Liver (tissue), 2 donors: Measurements from ENCODE around the gene SCN1A.

Experiments used
- TF ChIP-seq, protein P1 (sequence below): fragments of 150-350 bp; IDR thresholded peaks from 2 replicates; pipeline ENCODE4 v1.5.1; 2017; ENCODE audit warnings: improper control_type of control experiment, low read depth, low read length; ENCODE audit not compliant: missing input control
- TF ChIP-seq, protein P2 (sequence below): IDR thresholded peaks from 2 replicates; pipeline ENCODE4 v1.6.1; 2016; ENCODE audit warnings: antibody characterized with exemption
- donor health status: healthy.

DNA sequence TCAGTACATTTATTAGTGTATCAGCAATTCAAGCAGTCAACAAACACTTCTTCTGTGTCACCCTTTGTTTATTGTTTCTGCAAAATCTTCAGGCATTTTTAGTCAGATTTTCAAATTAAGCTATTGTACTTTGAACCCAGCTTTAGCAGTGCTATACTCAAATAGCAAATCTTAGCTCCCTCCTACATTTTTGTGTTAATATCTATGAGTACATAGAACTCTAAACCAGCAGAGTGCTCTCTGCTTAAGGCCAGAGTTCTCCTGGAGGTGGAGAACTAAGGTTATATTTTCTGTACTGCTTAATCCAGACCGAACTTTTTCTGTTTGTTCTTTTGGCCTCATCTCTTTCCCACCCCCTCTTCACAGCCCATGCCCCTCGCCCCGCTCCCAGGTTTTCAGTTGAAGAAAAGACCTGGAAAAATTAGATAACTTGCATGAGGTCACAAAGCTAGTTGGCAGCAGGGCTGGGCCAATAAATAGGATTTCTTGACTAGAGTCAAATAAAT, 29.2 kb upstream of the SCN1A start:
- TF ChIP-seq, protein P1, sequence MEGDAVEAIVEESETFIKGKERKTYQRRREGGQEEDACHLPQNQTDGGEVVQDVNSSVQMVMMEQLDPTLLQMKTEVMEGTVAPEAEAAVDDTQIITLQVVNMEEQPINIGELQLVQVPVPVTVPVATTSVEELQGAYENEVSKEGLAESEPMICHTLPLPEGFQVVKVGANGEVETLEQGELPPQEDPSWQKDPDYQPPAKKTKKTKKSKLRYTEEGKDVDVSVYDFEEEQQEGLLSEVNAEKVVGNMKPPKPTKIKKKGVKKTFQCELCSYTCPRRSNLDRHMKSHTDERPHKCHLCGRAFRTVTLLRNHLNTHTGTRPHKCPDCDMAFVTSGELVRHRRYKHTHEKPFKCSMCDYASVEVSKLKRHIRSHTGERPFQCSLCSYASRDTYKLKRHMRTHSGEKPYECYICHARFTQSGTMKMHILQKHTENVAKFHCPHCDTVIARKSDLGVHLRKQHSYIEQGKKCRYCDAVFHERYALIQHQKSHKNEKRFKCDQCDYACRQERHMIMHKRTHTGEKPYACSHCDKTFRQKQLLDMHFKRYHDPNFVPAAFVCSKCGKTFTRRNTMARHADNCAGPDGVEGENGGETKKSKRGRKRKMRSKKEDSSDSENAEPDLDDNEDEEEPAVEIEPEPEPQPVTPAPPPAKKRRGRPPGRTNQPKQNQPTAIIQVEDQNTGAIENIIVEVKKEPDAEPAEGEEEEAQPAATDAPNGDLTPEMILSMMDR = no peak
- TF ChIP-seq, protein P2, sequence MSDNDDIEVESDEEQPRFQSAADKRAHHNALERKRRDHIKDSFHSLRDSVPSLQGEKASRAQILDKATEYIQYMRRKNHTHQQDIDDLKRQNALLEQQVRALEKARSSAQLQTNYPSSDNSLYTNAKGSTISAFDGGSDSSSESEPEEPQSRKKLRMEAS = no peak
